ENCODE results near the gene SLC5A2.

The SLC5A2 gene

DNA sequence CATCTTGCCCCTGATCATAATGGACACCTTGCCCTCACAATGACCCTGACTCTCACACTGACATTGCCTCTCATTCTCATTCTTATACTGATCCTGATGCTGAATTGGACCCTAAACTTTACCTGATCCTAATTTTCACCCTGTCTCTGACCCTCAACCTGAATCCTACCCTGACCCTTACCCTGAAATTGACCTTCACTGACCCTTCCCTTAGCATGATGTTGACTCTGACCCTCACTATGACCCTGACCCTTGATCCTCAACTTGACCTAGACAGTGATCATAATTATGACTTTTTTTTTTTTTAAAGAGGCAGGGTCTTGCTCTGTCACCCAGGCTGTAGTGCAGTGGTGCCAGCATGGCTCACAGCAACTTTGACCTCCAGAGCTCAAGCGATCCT is 48.2 kb downstream of the SLC5A2 start:
- TF ChIP-seq ARNTL (CRISPR knock-in tag; IDR thresholded peaks at IDR 0.05; ENCODE audit: borderline replicate concordance, low read depth) (no peak), TOX (CRISPR knock-in tag; IDR thresholded peaks at IDR 0.05; ENCODE audit: borderline replicate concordance) (no peak), ZFP3 (CRISPR knock-in tag; IDR thresholded peaks at IDR 0.05) (no peak), ZNF565 (CRISPR knock-in tag; conservative IDR thresholded peaks at IDR 0.05; ENCODE audit: low read depth) (no peak), BACH2 (CRISPR knock-in tag; IDR thresholded peaks at IDR 0.05; ENCODE audit: borderline replicate concordance) (no peak), ESRRG (CRISPR knock-in tag; IDR thresholded peaks at IDR 0.05) (no peak), SNAI2 (CRISPR knock-in tag; IDR thresholded peaks at IDR 0.05) (no peak), ZNF70 (CRISPR knock-in tag; IDR thresholded peaks at IDR 0.05) (no peak)
- TF ChIP-seq, protein P1, sequence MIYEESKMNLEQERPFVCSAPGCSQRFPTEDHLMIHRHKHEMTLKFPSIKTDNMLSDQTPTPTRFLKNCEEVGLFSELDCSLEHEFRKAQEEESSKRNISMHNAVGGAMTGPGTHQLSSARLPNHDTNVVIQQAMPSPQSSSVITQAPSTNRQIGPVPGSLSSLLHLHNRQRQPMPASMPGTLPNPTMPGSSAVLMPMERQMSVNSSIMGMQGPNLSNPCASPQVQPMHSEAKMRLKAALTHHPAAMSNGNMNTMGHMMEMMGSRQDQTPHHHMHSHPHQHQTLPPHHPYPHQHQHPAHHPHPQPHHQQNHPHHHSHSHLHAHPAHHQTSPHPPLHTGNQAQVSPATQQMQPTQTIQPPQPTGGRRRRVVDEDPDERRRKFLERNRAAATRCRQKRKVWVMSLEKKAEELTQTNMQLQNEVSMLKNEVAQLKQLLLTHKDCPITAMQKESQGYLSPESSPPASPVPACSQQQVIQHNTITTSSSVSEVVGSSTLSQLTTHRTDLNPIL (CRISPR knock-in tag; IDR thresholded peaks at IDR 0.05; ENCODE audit: low read depth): no peak
- TF ChIP-seq, protein P2, sequence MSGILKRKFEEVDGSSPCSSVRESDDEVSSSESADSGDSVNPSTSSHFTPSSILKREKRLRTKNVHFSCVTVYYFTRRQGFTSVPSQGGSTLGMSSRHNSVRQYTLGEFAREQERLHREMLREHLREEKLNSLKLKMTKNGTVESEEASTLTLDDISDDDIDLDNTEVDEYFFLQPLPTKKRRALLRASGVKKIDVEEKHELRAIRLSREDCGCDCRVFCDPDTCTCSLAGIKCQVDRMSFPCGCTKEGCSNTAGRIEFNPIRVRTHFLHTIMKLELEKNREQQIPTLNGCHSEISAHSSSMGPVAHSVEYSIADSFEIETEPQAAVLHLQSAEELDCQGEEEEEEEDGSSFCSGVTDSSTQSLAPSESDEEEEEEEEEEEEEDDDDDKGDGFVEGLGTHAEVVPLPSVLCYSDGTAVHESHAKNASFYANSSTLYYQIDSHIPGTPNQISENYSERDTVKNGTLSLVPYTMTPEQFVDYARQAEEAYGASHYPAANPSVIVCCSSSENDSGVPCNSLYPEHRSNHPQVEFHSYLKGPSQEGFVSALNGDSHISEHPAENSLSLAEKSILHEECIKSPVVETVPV (CRISPR knock-in tag; IDR thresholded peaks at IDR 0.05): no peak
- TF ChIP-seq, protein P3, sequence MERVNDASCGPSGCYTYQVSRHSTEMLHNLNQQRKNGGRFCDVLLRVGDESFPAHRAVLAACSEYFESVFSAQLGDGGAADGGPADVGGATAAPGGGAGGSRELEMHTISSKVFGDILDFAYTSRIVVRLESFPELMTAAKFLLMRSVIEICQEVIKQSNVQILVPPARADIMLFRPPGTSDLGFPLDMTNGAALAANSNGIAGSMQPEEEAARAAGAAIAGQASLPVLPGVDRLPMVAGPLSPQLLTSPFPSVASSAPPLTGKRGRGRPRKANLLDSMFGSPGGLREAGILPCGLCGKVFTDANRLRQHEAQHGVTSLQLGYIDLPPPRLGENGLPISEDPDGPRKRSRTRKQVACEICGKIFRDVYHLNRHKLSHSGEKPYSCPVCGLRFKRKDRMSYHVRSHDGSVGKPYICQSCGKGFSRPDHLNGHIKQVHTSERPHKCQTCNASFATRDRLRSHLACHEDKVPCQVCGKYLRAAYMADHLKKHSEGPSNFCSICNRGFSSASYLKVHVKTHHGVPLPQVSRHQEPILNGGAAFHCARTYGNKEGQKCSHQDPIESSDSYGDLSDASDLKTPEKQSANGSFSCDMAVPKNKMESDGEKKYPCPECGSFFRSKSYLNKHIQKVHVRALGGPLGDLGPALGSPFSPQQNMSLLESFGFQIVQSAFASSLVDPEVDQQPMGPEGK (CRISPR knock-in tag; IDR thresholded peaks at IDR 0.05; ENCODE audit: borderline replicate concordance): no peak
- TF ChIP-seq, protein P4, sequence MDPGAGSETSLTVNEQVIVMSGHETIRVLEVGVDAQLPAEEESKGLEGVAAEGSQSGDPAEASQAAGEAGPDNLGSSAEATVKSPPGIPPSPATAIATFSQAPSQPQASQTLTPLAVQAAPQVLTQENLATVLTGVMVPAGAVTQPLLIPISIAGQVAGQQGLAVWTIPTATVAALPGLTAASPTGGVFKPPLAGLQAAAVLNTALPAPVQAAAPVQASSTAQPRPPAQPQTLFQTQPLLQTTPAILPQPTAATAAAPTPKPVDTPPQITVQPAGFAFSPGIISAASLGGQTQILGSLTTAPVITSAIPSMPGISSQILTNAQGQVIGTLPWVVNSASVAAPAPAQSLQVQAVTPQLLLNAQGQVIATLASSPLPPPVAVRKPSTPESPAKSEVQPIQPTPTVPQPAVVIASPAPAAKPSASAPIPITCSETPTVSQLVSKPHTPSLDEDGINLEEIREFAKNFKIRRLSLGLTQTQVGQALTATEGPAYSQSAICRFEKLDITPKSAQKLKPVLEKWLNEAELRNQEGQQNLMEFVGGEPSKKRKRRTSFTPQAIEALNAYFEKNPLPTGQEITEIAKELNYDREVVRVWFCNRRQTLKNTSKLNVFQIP (CRISPR knock-in tag; IDR thresholded peaks at IDR 0.05; ENCODE audit: borderline replicate concordance, low read depth): no peak
- ATAC-seq: no peak

DNA sequence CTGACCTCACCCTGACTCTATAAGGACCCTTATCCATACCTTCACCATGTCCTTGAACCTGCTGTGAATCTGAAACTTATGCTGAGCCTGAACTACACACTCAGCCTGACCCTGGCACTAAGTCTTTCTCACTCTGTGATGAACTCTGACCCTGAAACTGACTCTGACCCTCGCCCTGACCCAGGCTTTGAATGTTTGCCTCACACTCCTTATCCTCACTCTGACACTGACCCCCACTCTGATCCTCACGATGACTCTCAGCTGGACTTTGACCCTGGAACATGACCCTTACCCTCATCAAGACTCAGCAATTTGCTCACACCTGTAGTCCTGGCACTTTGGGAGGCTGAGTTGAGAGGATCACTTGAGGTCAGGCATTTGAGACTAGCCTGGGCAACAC is 49.2 kb downstream of the SLC5A2 start:
- no peak for ATAC-seq

More for the DNA sequence above, 49.2 kb downstream of the SLC5A2 start:
- TF ChIP-seq CSDC2 (CRISPR knock-in tag; IDR thresholded peaks at IDR 0.05) (no peak), ZNF565 (CRISPR knock-in tag; conservative IDR thresholded peaks at IDR 0.05; ENCODE audit: low read depth) (no peak), PPARA (CRISPR knock-in tag; IDR thresholded peaks at IDR 0.05; ENCODE audit: borderline replicate concordance) (no peak), ZNF70 (CRISPR knock-in tag; IDR thresholded peaks at IDR 0.05) (no peak), GLIS3 (CRISPR knock-in tag; IDR thresholded peaks at IDR 0.05) (no peak), ZFP30 (CRISPR knock-in tag; IDR thresholded peaks at IDR 0.05) (no peak), ISL1 (CRISPR knock-in tag; IDR thresholded peaks at IDR 0.05) (no peak), ZNF8 (CRISPR knock-in tag; IDR thresholded peaks at IDR 0.05) (no peak), TOX (CRISPR knock-in tag; IDR thresholded peaks at IDR 0.05; ENCODE audit: borderline replicate concordance) (no peak), RARB (CRISPR knock-in tag; IDR thresholded peaks at IDR 0.05) (no peak), OSR1 (CRISPR knock-in tag; IDR thresholded peaks at IDR 0.05) (no peak)
- TF ChIP-seq, protein P5, sequence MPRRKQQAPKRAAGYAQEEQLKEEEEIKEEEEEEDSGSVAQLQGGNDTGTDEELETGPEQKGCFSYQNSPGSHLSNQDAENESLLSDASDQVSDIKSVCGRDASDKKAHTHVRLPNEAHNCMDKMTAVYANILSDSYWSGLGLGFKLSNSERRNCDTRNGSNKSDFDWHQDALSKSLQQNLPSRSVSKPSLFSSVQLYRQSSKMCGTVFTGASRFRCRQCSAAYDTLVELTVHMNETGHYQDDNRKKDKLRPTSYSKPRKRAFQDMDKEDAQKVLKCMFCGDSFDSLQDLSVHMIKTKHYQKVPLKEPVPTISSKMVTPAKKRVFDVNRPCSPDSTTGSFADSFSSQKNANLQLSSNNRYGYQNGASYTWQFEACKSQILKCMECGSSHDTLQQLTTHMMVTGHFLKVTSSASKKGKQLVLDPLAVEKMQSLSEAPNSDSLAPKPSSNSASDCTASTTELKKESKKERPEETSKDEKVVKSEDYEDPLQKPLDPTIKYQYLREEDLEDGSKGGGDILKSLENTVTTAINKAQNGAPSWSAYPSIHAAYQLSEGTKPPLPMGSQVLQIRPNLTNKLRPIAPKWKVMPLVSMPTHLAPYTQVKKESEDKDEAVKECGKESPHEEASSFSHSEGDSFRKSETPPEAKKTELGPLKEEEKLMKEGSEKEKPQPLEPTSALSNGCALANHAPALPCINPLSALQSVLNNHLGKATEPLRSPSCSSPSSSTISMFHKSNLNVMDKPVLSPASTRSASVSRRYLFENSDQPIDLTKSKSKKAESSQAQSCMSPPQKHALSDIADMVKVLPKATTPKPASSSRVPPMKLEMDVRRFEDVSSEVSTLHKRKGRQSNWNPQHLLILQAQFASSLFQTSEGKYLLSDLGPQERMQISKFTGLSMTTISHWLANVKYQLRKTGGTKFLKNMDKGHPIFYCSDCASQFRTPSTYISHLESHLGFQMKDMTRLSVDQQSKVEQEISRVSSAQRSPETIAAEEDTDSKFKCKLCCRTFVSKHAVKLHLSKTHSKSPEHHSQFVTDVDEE (CRISPR knock-in tag; IDR thresholded peaks at IDR 0.05): no peak
- TF ChIP-seq, protein P3 (CRISPR knock-in tag; IDR thresholded peaks at IDR 0.05; ENCODE audit: borderline replicate concordance): no peak
- TF ChIP-seq, protein P4 (CRISPR knock-in tag; IDR thresholded peaks at IDR 0.05; ENCODE audit: borderline replicate concordance, low read depth): no peak
- TF ChIP-seq, protein P1 (CRISPR knock-in tag; IDR thresholded peaks at IDR 0.05; ENCODE audit: low read depth): no peak

All from SK-N-SH treated with all-trans-retinoic acid at 6 μM for 48 hours (cell line).